IMR-90 (cell line): Measurements from ENCODE around the gene NPIPA1. TPM values are rescaled to one million over a fixed set of nuclear protein-coding genes. Genes with fewer than 3 reads are reported as not detected.
"Not testable (repeated sequence)": the region's sequence is repeated elsewhere in the genome, so short reads cannot be mapped to it uniquely, and the experiment has no call there.

Experiments
- ATAC-seq: fragments of 200-7000 bp; cut with Tn5 transposase; 2 replicates; pipeline ENCODE4 v1.9.1; 2020; ENCODE audit warnings: low read depth, mild to moderate bottlenecking, moderate library complexity
- BruUV-seq: library from RNA; stranded (reverse); fragments of 400-500 nt; replicated peaks from 2 replicates; lab custom pipeline; 2021; lab: Mats Ljungman, UMichigan
- CTCF ChIA-PET: fragments of 300-600 bp; formaldehyde crosslinking; extraction: SDS; loops from one replicate; lab custom pipeline; 2021; ENCODE audit warnings: antibody characterized with exemption; lab: Yijun Ruan, JAX
- POLR2A ChIA-PET: fragments of 300-600 bp; sonication (Branson Sonifier 250); formaldehyde crosslinking; loops from one replicate; lab custom pipeline; 2022; ENCODE audit warnings: antibody characterized with exemption; ENCODE audit not compliant: unreplicated experiment; lab: Charles Lee
- DNase-seq: peaks from one replicate; pipeline ENCODE4 v3.0.0; 2013
- H2AFZ ChIP-seq: replicated peaks from 2 replicates; pipeline ENCODE3; 2013; ENCODE audit warnings: low read length, mild to moderate bottlenecking; ENCODE audit not compliant: poor library complexity
- H2AK5ac ChIP-seq: 2 replicates; pipeline ENCODE4 v1.6.1; 2013; ENCODE audit warnings: low read depth, low read length, inconsistent platforms
- H2AK9ac ChIP-seq: replicated peaks from 2 replicates; pipeline ENCODE3; 2013; ENCODE audit warnings: mild to moderate bottlenecking, low read depth, low read length, moderate library complexity; ENCODE audit not compliant: poor library complexity
- H2BK120ac ChIP-seq: 2 replicates; pipeline ENCODE4 v1.6.1; 2013; ENCODE audit warnings: low read depth, low read length, inconsistent platforms
- H2BK15ac ChIP-seq: 3 replicates; pipeline ENCODE4 v1.6.1; 2013; ENCODE audit warnings: low read depth, low read length, inconsistent platforms
- H2BK20ac ChIP-seq: 2 replicates; pipeline ENCODE4 v1.6.1; 2013; ENCODE audit warnings: low read depth, mild to moderate bottlenecking, inconsistent platforms, low read length, moderate library complexity
- H2BK5ac ChIP-seq: 2 replicates; pipeline ENCODE4 v1.6.1; 2013; ENCODE audit warnings: mild to moderate bottlenecking, low read depth, low read length, inconsistent platforms; ENCODE audit not compliant: poor library complexity, severe bottlenecking
- H3K14ac ChIP-seq: replicated peaks from 2 replicates; pipeline ENCODE4 v1.6.1; 2013; ENCODE audit warnings: low read depth, low read length, inconsistent platforms
- H3K18ac ChIP-seq: 2 replicates; pipeline ENCODE4 v1.6.1; 2013; ENCODE audit warnings: low read depth, low read length, control low read depth
- H3K23ac ChIP-seq: 2 replicates; pipeline ENCODE4 v1.6.1; 2013; ENCODE audit warnings: low read depth, low read length, inconsistent platforms
- H3K27ac ChIP-seq: 2 replicates; pipeline ENCODE4 v1.5.1; 2013; ENCODE audit warnings: mild to moderate bottlenecking, control low read depth, low read length; ENCODE audit not compliant: insufficient read depth
- H3K27me3 ChIP-seq: 2 replicates; pipeline ENCODE4 v1.6.1; 2013; ENCODE audit warnings: low read length; ENCODE audit not compliant: control insufficient read depth, insufficient read depth
- H3K36me3 ChIP-seq: 2 replicates; pipeline ENCODE4 v1.6.1; 2013; ENCODE audit warnings: low read length, mixed read lengths; ENCODE audit not compliant: control insufficient read depth, insufficient read depth
- H3K4ac ChIP-seq: 2 replicates; pipeline ENCODE4 v1.6.1; 2013; ENCODE audit warnings: low read depth, low read length, inconsistent platforms
- H3K4me1 ChIP-seq: 2 replicates; pipeline ENCODE4 v1.6.1; 2013; ENCODE audit warnings: low read length, mixed read lengths; ENCODE audit not compliant: control insufficient read depth, insufficient read depth
- H3K4me2 ChIP-seq: 2 replicates; pipeline ENCODE4 v1.6.1; 2013; ENCODE audit warnings: low read depth, mild to moderate bottlenecking, control low read depth, low read length, moderate library complexity
- H3K4me3 ChIP-seq: 2 replicates; pipeline ENCODE4 v1.5.1; 2013; ENCODE audit warnings: low read depth, mild to moderate bottlenecking, control low read depth, low read length, moderate library complexity; ENCODE audit not compliant: insufficient read depth
- H3K56ac ChIP-seq: 2 replicates; pipeline ENCODE4 v1.6.1; 2013; ENCODE audit warnings: low read length, inconsistent platforms; ENCODE audit not compliant: insufficient read depth; ENCODE audit errors: extremely low read depth
- H3K79me1 ChIP-seq, 2 experiments: 2 replicates each; pipeline ENCODE4 v1.6.1; 2013; ENCODE audit warnings: low read length in 2 of 2, inconsistent platforms in 1 of 2, low read depth in 1 of 2
- H3K9ac ChIP-seq: 2 replicates; pipeline ENCODE4 v1.6.1; 2013; ENCODE audit warnings: low read depth, low read length, control low read depth
- H3K9me1 ChIP-seq: 2 replicates; pipeline ENCODE4 v1.6.1; 2013; ENCODE audit warnings: low read length, inconsistent platforms; ENCODE audit not compliant: insufficient read depth
- H3K9me3 ChIP-seq: 2 replicates; pipeline ENCODE4 v1.6.1; 2013; ENCODE audit warnings: low read length; ENCODE audit not compliant: control insufficient read depth, insufficient read depth
- H4K20me1 ChIP-seq: 2 replicates; pipeline ENCODE4 v1.6.1; 2013; ENCODE audit warnings: low read length, inconsistent platforms; ENCODE audit not compliant: insufficient read depth
- H4K5ac ChIP-seq: 2 replicates; pipeline ENCODE4 v1.6.1; 2013; ENCODE audit warnings: mild to moderate bottlenecking, low read depth, low read length, control low read depth
- H4K8ac ChIP-seq, 2 experiments: 2 replicates each; pipeline ENCODE4 v1.6.1; 2013; ENCODE audit warnings: low read depth in 2 of 2, low read length in 2 of 2, control low read depth in 1 of 2, inconsistent platforms in 1 of 2
- H4K91ac ChIP-seq: 2 replicates; pipeline ENCODE4 v1.6.1; 2013; ENCODE audit warnings: low read depth, low read length, inconsistent platforms; ENCODE audit not compliant: insufficient read depth
- WGBS, 2 experiments: methylation state at CpG; one replicate each; pipeline versions ENCODE4 v1.1.5 to v1.1.7; 2013; ENCODE audit warnings: missing lambda C conversion rate in 2 of 2; ENCODE audit not compliant: insufficient read length in 1 of 2; ENCODE audit errors: extremely low coverage in 2 of 2; 5-methylcytosine and 5-hydroxymethylcytosine counted together
- dilution Hi-C: fragments of 300-500 bp; cut with HindIII; formaldehyde crosslinking; loops from one replicate; pipeline ENCODE4 v1.14.3; 2018; ENCODE audit warnings: low sequenced_read_pairs; ENCODE audit not compliant: unreplicated experiment
- in situ Hi-C: fragments of 300-500 bp; cut with MboI; formaldehyde crosslinking; loops from 3 replicates; pipeline ENCODE4 v1.14.3; 2019; ENCODE audit warnings: low sequenced_read_pairs, inconsistent platforms, mixed read lengths
- intact Hi-C: fragments of 100-400 bp; cut with micrococcal nuclease; formaldehyde crosslinking; loops from 2 replicates; pipeline ENCODE4 v1.10.0; 2022
- polyA plus RNA-seq, 3 experiments: library from polyadenylated mRNA; depleted of rRNA; stranded (reverse); fragments of >200 nt; gene quantifications; 2 replicates each; pipeline ENCODE4 v1.2.3, GENCODE V29; 2012; ENCODE audit warnings: low replicate concordance in 1 of 3
- total RNA-seq: library from RNA; depleted of rRNA; stranded (reverse); fragments of >200 nt; gene quantifications from 2 replicates; pipeline ENCODE4 v1.2.3, GENCODE V29; 2012

The NPIPA1 gene
- total and polyA plus RNA-seq, 2 of the 4 experiments (the other 2 are of a cell fraction), result 8.1 to 85.8 TPM

GRCh38 chr16:14897006-14897664 lies 40.1 kb upstream of the NPIPA1 start:
- DNase-seq, H3K4ac ChIP-seq, POLR2A ChIA-PET, H3K36me3 ChIP-seq, in situ Hi-C loops, H4K91ac ChIP-seq, H3K79me1 ChIP-seq, H2BK15ac ChIP-seq, H3K14ac ChIP-seq, H3K4me1 ChIP-seq, H2BK20ac ChIP-seq, H2AK5ac ChIP-seq, CTCF ChIA-PET, H2BK120ac ChIP-seq, H4K8ac ChIP-seq, BruUV-seq, H3K9me3 ChIP-seq, H4K20me1 ChIP-seq, H3K9ac ChIP-seq, H3K9me1 ChIP-seq, H3K27ac ChIP-seq, H3K27me3 ChIP-seq, H3K4me2 ChIP-seq, H3K56ac ChIP-seq, H4K5ac ChIP-seq, H3K18ac ChIP-seq, H3K4me3 ChIP-seq, dilution Hi-C loops, H2AFZ ChIP-seq, H2AK9ac ChIP-seq, H3K23ac ChIP-seq, H2BK5ac ChIP-seq, intact Hi-C loops: not testable (repeated sequence)
- peak; percentile 68 for ATAC-seq
- no CpG with 5 or more reads among the region's 12 CpGs for WGBS, 2 experiments

- POLR2A ChIA-PET, result not testable (repeated sequence)
Observed at GRCh38 chr16:14898162-14898561, 39.1 kb upstream of the NPIPA1 start.

More at GRCh38 chr16:14898162-14898561, 39.1 kb upstream of the NPIPA1 start:
- H3K4me3 ChIP-seq, H3K79me1 ChIP-seq, H3K4me2 ChIP-seq, H3K9ac ChIP-seq, DNase-seq, in situ Hi-C loops, H3K27me3 ChIP-seq, H3K9me1 ChIP-seq, H3K36me3 ChIP-seq, H3K14ac ChIP-seq, H2BK120ac ChIP-seq, H2BK5ac ChIP-seq, ATAC-seq, H3K56ac ChIP-seq, H3K9me3 ChIP-seq, H2AFZ ChIP-seq, BruUV-seq, H4K20me1 ChIP-seq, H3K4ac ChIP-seq, H4K91ac ChIP-seq, H3K4me1 ChIP-seq, H2BK20ac ChIP-seq, H3K27ac ChIP-seq, H2BK15ac ChIP-seq, dilution Hi-C loops, H3K23ac ChIP-seq, CTCF ChIA-PET, H2AK5ac ChIP-seq, H4K5ac ChIP-seq, H4K8ac ChIP-seq, H3K18ac ChIP-seq, H2AK9ac ChIP-seq, intact Hi-C loops: not testable (repeated sequence)
- WGBS, 2 experiments, result 94% methylated on average over 3 of the region's 4 CpGs; no CpG with 5 or more reads in 1 of the 2 experiments
